ENCODE results near the gene MUC21. TPM values are rescaled to one million over a fixed set of nuclear protein-coding genes. Genes with fewer than 3 reads are reported as not detected.

The MUC21 gene
- total and polyA plus RNA-seq, 9 of the 15 experiments (the other 6 are each of a cell fraction or from before 2014, with no cell fraction given) = not detected

DNA sequence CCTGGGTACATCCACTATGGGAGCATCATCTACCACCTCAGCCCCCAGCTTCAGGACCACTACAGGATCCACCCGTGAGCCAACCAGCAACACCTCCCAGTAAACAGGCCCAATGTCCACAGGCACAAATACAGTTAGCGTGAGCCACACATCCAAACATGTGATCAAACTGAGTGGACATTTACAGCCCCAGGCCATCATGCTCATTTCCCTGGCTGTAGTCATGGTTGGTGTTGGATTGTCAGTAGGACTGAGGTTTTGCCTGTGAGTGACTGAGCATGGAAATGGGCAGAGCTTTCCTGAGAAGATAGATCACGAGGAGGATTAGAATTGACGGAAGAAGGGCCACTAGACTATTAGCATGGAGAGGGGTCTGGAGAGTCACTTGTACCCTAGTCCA is 10.7 kb upstream of the MUC21 start (continued):
- TF ChIP-seq, protein P1, sequence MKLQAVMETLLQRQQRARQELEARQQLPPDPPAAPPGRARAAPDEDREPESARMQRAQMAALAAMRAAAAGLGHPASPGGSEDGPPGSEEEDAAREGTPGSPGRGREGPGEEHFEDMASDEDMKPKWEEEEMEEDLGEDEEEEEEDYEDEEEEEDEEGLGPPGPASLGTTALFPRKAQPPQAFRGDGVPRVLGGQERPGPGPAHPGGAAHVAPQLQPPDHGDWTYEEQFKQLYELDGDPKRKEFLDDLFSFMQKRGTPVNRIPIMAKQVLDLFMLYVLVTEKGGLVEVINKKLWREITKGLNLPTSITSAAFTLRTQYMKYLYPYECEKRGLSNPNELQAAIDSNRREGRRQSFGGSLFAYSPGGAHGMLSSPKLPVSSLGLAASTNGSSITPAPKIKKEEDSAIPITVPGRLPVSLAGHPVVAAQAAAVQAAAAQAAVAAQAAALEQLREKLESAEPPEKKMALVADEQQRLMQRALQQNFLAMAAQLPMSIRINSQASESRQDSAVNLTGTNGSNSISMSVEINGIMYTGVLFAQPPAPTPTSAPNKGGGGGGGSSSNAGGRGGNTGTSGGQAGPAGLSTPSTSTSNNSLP (IDR thresholded peaks at IDR 0.05; ENCODE audit: borderline replicate concordance, low read depth, low read length) = no peak
- TF ChIP-seq, protein P2, sequence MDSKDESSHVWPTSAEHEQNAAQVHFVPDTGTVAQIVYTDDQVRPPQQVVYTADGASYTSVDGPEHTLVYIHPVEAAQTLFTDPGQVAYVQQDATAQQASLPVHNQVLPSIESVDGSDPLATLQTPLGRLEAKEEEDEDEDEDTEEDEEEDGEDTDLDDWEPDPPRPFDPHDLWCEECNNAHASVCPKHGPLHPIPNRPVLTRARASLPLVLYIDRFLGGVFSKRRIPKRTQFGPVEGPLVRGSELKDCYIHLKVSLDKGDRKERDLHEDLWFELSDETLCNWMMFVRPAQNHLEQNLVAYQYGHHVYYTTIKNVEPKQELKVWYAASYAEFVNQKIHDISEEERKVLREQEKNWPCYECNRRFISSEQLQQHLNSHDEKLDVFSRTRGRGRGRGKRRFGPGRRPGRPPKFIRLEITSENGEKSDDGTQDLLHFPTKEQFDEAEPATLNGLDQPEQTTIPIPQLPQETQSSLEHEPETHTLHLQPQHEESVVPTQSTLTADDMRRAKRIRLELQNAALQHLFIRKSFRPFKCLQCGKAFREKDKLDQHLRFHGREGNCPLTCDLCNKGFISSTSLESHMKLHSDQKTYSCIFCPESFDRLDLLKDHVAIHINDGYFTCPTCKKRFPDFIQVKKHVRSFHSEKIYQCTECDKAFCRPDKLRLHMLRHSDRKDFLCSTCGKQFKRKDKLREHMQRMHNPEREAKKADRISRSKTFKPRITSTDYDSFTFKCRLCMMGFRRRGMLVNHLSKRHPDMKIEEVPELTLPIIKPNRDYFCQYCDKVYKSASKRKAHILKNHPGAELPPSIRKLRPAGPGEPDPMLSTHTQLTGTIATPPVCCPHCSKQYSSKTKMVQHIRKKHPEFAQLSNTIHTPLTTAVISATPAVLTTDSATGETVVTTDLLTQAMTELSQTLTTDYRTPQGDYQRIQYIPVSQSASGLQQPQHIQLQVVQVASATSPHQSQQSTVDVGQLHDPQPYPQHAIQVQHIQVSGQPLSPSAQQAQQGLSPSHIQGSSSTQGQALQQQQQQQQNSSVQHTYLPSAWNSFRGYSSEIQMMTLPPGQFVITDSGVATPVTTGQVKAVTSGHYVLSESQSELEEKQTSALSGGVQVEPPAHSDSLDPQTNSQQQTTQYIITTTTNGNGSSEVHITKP (IDR thresholded peaks at IDR 0.05; ENCODE audit: partially characterized antibody) = no peak
- TF ChIP-seq, protein P3, sequence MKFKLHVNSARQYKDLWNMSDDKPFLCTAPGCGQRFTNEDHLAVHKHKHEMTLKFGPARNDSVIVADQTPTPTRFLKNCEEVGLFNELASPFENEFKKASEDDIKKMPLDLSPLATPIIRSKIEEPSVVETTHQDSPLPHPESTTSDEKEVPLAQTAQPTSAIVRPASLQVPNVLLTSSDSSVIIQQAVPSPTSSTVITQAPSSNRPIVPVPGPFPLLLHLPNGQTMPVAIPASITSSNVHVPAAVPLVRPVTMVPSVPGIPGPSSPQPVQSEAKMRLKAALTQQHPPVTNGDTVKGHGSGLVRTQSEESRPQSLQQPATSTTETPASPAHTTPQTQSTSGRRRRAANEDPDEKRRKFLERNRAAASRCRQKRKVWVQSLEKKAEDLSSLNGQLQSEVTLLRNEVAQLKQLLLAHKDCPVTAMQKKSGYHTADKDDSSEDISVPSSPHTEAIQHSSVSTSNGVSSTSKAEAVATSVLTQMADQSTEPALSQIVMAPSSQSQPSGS (CRISPR knock-in tag; IDR thresholded peaks at IDR 0.05) = no peak
- TF ChIP-seq KLF6 (CRISPR knock-in tag; IDR thresholded peaks at IDR 0.05; ENCODE audit: borderline replicate concordance) = no peak
- TF ChIP-seq, protein P4, sequence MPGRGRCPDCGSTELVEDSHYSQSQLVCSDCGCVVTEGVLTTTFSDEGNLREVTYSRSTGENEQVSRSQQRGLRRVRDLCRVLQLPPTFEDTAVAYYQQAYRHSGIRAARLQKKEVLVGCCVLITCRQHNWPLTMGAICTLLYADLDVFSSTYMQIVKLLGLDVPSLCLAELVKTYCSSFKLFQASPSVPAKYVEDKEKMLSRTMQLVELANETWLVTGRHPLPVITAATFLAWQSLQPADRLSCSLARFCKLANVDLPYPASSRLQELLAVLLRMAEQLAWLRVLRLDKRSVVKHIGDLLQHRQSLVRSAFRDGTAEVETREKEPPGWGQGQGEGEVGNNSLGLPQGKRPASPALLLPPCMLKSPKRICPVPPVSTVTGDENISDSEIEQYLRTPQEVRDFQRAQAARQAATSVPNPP (IDR thresholded peaks at IDR 0.05; ENCODE audit: borderline replicate concordance, insufficient read depth, insufficient read length) = no peak
- no peak for TF ChIP-seq ZNF12 (CRISPR knock-in tag; IDR thresholded peaks at IDR 0.05)
- TF ChIP-seq COPS2 (conservative IDR thresholded peaks at IDR 0.05) = no peak
- TF ChIP-seq BACH1 (tag; IDR thresholded peaks at IDR 0.05) = no peak
- TF ChIP-seq, protein P5, sequence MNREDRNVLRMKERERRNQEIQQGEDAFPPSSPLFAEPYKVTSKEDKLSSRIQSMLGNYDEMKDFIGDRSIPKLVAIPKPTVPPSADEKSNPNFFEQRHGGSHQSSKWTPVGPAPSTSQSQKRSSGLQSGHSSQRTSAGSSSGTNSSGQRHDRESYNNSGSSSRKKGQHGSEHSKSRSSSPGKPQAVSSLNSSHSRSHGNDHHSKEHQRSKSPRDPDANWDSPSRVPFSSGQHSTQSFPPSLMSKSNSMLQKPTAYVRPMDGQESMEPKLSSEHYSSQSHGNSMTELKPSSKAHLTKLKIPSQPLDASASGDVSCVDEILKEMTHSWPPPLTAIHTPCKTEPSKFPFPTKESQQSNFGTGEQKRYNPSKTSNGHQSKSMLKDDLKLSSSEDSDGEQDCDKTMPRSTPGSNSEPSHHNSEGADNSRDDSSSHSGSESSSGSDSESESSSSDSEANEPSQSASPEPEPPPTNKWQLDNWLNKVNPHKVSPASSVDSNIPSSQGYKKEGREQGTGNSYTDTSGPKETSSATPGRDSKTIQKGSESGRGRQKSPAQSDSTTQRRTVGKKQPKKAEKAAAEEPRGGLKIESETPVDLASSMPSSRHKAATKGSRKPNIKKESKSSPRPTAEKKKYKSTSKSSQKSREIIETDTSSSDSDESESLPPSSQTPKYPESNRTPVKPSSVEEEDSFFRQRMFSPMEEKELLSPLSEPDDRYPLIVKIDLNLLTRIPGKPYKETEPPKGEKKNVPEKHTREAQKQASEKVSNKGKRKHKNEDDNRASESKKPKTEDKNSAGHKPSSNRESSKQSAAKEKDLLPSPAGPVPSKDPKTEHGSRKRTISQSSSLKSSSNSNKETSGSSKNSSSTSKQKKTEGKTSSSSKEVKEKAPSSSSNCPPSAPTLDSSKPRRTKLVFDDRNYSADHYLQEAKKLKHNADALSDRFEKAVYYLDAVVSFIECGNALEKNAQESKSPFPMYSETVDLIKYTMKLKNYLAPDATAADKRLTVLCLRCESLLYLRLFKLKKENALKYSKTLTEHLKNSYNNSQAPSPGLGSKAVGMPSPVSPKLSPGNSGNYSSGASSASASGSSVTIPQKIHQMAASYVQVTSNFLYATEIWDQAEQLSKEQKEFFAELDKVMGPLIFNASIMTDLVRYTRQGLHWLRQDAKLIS (CRISPR knock-in tag; IDR thresholded peaks at IDR 0.05) = no peak
- TF ChIP-seq EWSR1 (IDR thresholded peaks at IDR 0.05; ENCODE audit: borderline replicate concordance, low read depth, partially characterized antibody) = no peak
- no peak for TF ChIP-seq MTA1 (IDR thresholded peaks at IDR 0.05; ENCODE audit: borderline replicate concordance)
- no peak for TF ChIP-seq FOXJ2 (tag; IDR thresholded peaks at IDR 0.05)
- no peak for TF ChIP-seq SRSF1 (IDR thresholded peaks at IDR 0.05; ENCODE audit: low read depth, low read length)
